HepG2 (cell line): ENCODE measurements around the gene ACKR4. TPM values are rescaled to one million over a fixed set of nuclear protein-coding genes. Genes with fewer than 3 reads are reported as not detected.

Experiments used
- ATAC-seq: fragments of 200-7000 bp; cut with Tn5 transposase; 3 replicates; pipeline ENCODE4 v1.9.1; 2020; ENCODE audit warnings: mild to moderate bottlenecking, moderate library complexity
- BruUV-seq: library from RNA; stranded (reverse); fragments of 400-500 nt; replicated peaks from 2 replicates; lab custom pipeline; 2021; lab: Mats Ljungman, UMichigan
- CTCF ChIA-PET: fragments of 300-600 bp; formaldehyde crosslinking; extraction: SDS; loops from one replicate; lab custom pipeline; 2021; ENCODE audit warnings: low total read pairs, inconsistent platforms, low intra/inter-chr PET ratio; lab: Yijun Ruan, JAX
- POLR2A ChIA-PET: fragments of 350-600 bp; sonication (Branson Sonifier 250); formaldehyde crosslinking; loops from one replicate; lab custom pipeline; 2020; ENCODE audit warnings: antibody characterized with exemption, inconsistent platforms; lab: Yijun Ruan, JAX
- DNase-seq: peaks from one replicate; pipeline ENCODE4 v3.0.0-alpha.2; 2015; ENCODE audit warnings: low spot score
- FAIRE-seq: peaks from 3 replicates; lab custom pipeline; 2011; peaks lifted over from hg19 to GRCh38; lab: Jason Lieb, UNC
- H2AFZ ChIP-seq: one replicate; pipeline ENCODE4 v1.6.1; 2011; ENCODE audit warnings: low read length, inconsistent platforms
- H3K27ac ChIP-seq: fragments of 300-600 bp; 3 replicates; pipeline ENCODE4 v1.8.0; 2011; ENCODE audit warnings: mixed run types, mild to moderate bottlenecking, mixed read lengths, low read length, inconsistent platforms; ENCODE audit not compliant: insufficient read depth; ENCODE audit errors: extremely low read length
- H3K27me3 ChIP-seq, 2 experiments: fragments of 200-600 bp in 1 of 2; 2 replicates in 1 of 2; 3 replicates in 1 of 2; pipeline versions ENCODE4 v1.6.0 to v1.8.0; 2011; ENCODE audit warnings: low read length in 2 of 2, mild to moderate bottlenecking in 2 of 2, moderate library complexity in 2 of 2, inconsistent platforms in 1 of 2; ENCODE audit not compliant: insufficient read depth in 2 of 2, control insufficient read depth in 1 of 2
- H3K36me3 ChIP-seq, 2 experiments: fragments of 200-600 bp in 1 of 2; replicated peaks in 1 of 2; 2 replicates in 1 of 2; 3 replicates in 1 of 2; pipeline versions ENCODE4 v1.5.1 to v1.8.0; 2011; ENCODE audit warnings: low read length in 2 of 2, inconsistent platforms in 1 of 2; ENCODE audit not compliant: insufficient read depth in 2 of 2, control insufficient read depth in 1 of 2
- H3K4me1 ChIP-seq: 2 replicates; pipeline ENCODE4 v1.5.1; 2012; ENCODE audit warnings: low read length, inconsistent platforms; ENCODE audit not compliant: insufficient read depth
- H3K4me2 ChIP-seq: 2 replicates; pipeline ENCODE4 v1.6.0; 2011; ENCODE audit warnings: low read depth, low read length, inconsistent platforms
- H3K4me3 ChIP-seq, 3 experiments: fragments of 200-600 bp in 1 of 3; sonication (generic), shearing (Covaris generic) in 1 of 3; replicated peaks in 1 of 3; 2 replicates each; pipeline ENCODE4 v1.5.1; 2011 to 2016; ENCODE audit warnings: low read length in 3 of 3, inconsistent platforms in 2 of 3, low read depth in 2 of 3, mild to moderate bottlenecking in 2 of 3, control low read depth in 1 of 3, mixed read lengths in 1 of 3; ENCODE audit not compliant: insufficient read depth in 1 of 3
- H3K79me2 ChIP-seq: one replicate; pipeline ENCODE4 v1.6.1; 2011; ENCODE audit warnings: low read length, inconsistent platforms; ENCODE audit not compliant: insufficient read depth
- H3K9ac ChIP-seq: 2 replicates; pipeline ENCODE4 v1.6.0; 2011; ENCODE audit warnings: mild to moderate bottlenecking, low read depth, low read length, inconsistent platforms; ENCODE audit not compliant: insufficient read depth
- H3K9me3 ChIP-seq: 2 replicates; pipeline ENCODE4 v1.5.1; 2012; ENCODE audit warnings: mild to moderate bottlenecking, low read length
- H4K20me1 ChIP-seq: 2 replicates; pipeline ENCODE4 v1.6.0; 2011; ENCODE audit warnings: inconsistent platforms, mild to moderate bottlenecking, low read length, moderate library complexity; ENCODE audit not compliant: insufficient read depth
- AHDC1 ChIP-seq: sonication (generic); formaldehyde crosslinking; IDR thresholded peaks from 2 replicates; pipeline ENCODE4 v1.5.1; 2020; ENCODE audit warnings: mild to moderate bottlenecking, missing genetic modification reagents, borderline replicate concordance
- CHCHD3 ChIP-seq: sonication (generic); formaldehyde crosslinking; IDR thresholded peaks from 2 replicates; pipeline ENCODE4 v1.8.0; 2022; ENCODE audit warnings: mild to moderate bottlenecking, missing genetic modification reagents, moderate library complexity
- E2F5 ChIP-seq: sonication (generic); formaldehyde crosslinking; conservative IDR thresholded peaks from 2 replicates; pipeline ENCODE4 v1.4.0; 2020; ENCODE audit warnings: missing genetic modification reagents
- ZNF407 ChIP-seq: sonication (generic); formaldehyde crosslinking; IDR thresholded peaks from one replicate; pipeline ENCODE4 v1.5.1; 2020; ENCODE audit warnings: mild to moderate bottlenecking, missing genetic modification reagents; ENCODE audit errors: not compliant biosample characterization
- WGBS: methylation state at CpG from one replicate; pipeline ENCODE4 v1.1.6; 2017; ENCODE audit warnings: low lambda C conversion rate; 5-methylcytosine and 5-hydroxymethylcytosine counted together
- in situ Hi-C: cut with HindIII; loops from 2 replicates; pipeline ENCODE4 v1.10.0; 2017; ENCODE audit warnings: low pct_unique_long_range_greater_than_20kb; ENCODE audit not compliant: extremely low pct_ligation_motif_present
- intact Hi-C: fragments of 100-400 bp; cut with micrococcal nuclease; formaldehyde crosslinking; loops from one replicate; pipeline ENCODE4 v1.10.0; 2022; ENCODE audit not compliant: unreplicated experiment
- polyA plus RNA-seq, 8 experiments: library from polyadenylated mRNA; depleted of rRNA in 3 of 8; stranded (reverse) in 7 of 8; unstranded in 1 of 8; fragments of >200 nt; fragmentation: Illumina TruSeq in 4 of 8; extraction: Trizol in 4 of 8; gene quantifications; 2 replicates each; pipeline versions ENCODE4 v1.2.1 to v1.2.3, GENCODE V29; 2011 to 2016; ENCODE audit warnings: low read depth in 4 of 8, missing spikeins in 1 of 8, mixed read lengths in 1 of 8; ENCODE audit not compliant: insufficient read depth in 1 of 8
- total RNA-seq, 5 experiments: library from RNA; depleted of rRNA; stranded (reverse); fragments of >200 nt; fragmentation: Illumina TruSeq; extraction: Trizol; gene quantifications; 2 replicates each; pipeline ENCODE4 v1.2.3, GENCODE V29; 2016; ENCODE audit warnings: low read depth in 1 of 5

Gene ACKR4
- total and polyA plus RNA-seq, 2 of the 13 experiments (the other 11 are each of a cell fraction or from before 2014, with no cell fraction given) = 0.16 TPM; not detected in 1

- TF ChIP-seq E2F5 (CRISPR knock-in tag) (no peak), AHDC1 (no peak)
- TF ChIP-seq, all 625 proteins: peak for 0
Observed at GRCh38 chr3:132615881-132616280, 18.8 kb downstream of the ACKR4 start (continued).

GRCh38 chr3:132616780-132617179 lies 19.7 kb downstream of the ACKR4 start:
- H3K9me3 ChIP-seq = no peaks in the 10 kb centered on the region
- ChIA-PET POLR2A (no interaction called here), CTCF (no interaction called here)
- H3K36me3 ChIP-seq = peaks cover 2 to 13% of the 10 kb centered on the region in 2 experiments; a peak in 2 of 5 replicates
- no peak overlapping the region for H3K4me3 ChIP-seq
- no peaks in the 10 kb centered on the region for H4K20me1 ChIP-seq
- intact Hi-C loops (no loop called here), in situ Hi-C loops (no loop called here)
- no peaks in the 10 kb centered on the region for H3K79me2 ChIP-seq
- H3K27ac ChIP-seq = no peak overlapping the region
- ATAC-seq (no peak), DNase-seq (no peak), FAIRE-seq (no peak)
- WGBS = 100% methylated on average over 1 of the region's 1 CpG
- H3K4me1 ChIP-seq = no peaks in the 10 kb centered on the region
- H3K4me2 ChIP-seq = no peak overlapping the region
- no peak overlapping the region for H2AFZ ChIP-seq
- H3K27me3 ChIP-seq = no peaks in the 10 kb centered on the region
- no TSS peak for BruUV-seq
- H3K9ac ChIP-seq = no peak overlapping the region
- TF ChIP-seq CHCHD3 (CRISPR knock-in tag) (no peak), ZNF407 (CRISPR knock-in tag) (no peak)
